GM19438 (cell line): ENCODE results near the gene CFAP99.
A peak's percentile ranks its signal among the peaks of the same experiment; 100 is the strongest.

Experiments used
- ATAC-seq: cut with Tn5 transposase; IDR thresholded peaks from one replicate; pipeline ENCODE4 v1.9.1; 2021; ENCODE audit warnings: low read depth; ENCODE audit not compliant: unreplicated experiment

Gene CFAP99

GRCh38 chr4:2445130-2445529 is 26.4 kb downstream of the CFAP99 start:
- ATAC-seq: no peak

DNA sequence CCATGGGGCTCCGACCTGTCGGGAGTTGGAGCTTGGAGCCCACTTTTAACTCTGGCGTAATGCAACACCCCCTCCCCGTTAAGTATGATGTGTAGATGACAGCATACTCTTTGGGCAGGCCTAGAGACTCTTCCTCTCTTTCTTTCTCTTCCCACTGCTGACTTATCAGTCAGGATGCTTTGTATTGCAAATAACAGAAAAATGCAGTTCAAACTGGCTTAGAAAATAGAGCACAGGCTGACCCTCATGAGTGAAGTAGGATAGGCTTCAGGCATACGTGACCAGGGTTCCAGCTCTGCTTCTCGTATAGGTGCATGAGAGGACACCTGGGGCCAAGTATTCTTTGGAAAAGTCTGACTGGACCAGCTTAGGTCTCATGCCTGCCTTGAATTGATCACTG is 26.8 kb downstream of the CFAP99 start:
- no peak for ATAC-seq

GRCh38 chr4:2446656-2447564 is 28.2 kb downstream of the CFAP99 start:
- ATAC-seq: no peak

DNA sequence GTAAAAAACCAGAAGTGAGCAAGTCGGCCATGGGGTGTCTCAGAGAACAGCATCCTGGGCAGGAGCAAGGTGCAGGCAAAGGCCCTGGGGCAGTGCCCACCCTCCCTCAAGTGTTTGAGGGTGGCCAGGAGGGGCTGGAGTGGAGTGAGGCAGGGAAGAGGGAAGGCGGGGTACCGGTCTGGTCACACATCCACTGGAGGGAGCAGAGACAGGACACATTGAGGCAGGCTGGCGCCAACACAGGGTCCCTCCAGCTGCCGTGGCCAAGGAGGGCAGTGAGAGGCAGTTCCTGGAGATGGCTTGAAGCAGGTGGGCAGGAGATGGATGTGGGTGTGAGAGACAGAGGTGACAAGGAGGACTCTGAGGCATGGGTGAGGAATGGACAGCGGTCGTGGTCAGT is 29.8 kb downstream of the CFAP99 start:
- ATAC-seq: no peak

- ATAC-seq: no peak
Observed at GRCh38 chr4:2449051-2449450, 30.3 kb downstream of the CFAP99 start.

DNA sequence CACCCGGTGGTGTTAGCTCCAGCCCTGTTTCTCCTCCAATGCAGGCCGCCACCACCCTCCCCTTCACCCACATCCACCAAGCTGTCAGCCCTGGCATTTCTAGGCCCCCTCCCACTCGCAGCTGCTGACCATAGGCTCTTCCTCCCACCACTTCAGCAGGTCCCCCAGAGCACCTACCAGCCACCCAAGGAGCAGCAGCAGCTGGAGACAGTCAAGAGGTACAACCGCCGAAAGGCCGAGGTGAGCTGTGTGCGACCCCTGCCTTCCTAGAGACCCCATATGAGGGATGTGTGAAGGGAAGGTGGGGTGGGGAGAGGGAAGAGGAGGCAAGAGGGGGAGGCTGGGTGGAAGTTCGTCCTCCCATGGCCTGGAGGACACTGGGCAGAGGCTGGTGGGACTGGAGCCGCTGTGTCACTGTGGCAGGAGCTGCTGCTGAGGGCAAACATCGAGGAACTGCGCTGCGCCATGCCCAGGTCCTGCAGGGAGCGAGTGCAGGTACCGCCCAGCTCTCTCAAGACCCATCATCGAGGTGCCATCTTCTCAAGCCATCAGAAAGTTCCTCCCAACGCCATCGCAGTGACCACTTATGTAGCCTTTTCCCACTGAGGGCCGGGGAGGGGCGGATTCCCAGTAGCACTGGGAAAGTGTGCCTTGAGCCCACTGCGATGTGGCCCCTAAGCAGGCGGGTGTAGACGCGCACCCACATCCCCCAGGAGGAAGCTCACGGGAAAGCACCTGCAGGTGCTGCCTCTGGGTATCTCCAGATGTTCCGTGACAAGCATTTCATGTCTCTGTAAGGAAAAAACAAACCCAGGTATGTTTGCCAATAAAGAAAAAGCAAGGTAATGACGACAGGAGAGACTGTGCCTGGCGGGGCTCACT is 31.0 kb downstream of the CFAP99 start:
- ATAC-seq: no peak

GRCh38 chr4:2450394-2451035 is 31.8 kb downstream of the CFAP99 start:
- no peak for ATAC-seq

DNA sequence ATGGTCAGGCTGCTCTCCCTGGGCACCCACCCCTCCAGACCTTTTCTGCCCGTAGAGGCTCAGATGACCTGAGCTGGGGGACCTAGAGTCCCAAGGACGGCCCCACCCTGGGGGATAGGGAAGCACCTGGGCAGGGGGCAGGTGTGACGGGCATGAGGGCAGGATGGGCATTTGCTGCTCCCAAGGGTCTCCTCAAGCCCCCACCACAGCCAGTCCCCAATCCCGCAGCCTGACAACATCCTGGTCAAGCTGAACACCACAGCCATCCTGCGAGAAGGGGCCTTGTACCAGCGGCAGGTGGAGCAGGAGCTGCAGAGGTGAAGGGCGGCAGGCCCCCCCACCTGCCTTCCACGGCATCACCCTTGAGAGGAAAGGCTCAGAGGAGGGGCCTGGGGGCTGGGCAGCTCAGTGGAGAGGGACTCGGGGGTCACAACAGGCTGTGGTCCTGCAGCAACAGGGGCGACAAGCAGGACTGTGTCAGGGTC is 32.3 kb downstream of the CFAP99 start:
- no peak for ATAC-seq

DNA sequence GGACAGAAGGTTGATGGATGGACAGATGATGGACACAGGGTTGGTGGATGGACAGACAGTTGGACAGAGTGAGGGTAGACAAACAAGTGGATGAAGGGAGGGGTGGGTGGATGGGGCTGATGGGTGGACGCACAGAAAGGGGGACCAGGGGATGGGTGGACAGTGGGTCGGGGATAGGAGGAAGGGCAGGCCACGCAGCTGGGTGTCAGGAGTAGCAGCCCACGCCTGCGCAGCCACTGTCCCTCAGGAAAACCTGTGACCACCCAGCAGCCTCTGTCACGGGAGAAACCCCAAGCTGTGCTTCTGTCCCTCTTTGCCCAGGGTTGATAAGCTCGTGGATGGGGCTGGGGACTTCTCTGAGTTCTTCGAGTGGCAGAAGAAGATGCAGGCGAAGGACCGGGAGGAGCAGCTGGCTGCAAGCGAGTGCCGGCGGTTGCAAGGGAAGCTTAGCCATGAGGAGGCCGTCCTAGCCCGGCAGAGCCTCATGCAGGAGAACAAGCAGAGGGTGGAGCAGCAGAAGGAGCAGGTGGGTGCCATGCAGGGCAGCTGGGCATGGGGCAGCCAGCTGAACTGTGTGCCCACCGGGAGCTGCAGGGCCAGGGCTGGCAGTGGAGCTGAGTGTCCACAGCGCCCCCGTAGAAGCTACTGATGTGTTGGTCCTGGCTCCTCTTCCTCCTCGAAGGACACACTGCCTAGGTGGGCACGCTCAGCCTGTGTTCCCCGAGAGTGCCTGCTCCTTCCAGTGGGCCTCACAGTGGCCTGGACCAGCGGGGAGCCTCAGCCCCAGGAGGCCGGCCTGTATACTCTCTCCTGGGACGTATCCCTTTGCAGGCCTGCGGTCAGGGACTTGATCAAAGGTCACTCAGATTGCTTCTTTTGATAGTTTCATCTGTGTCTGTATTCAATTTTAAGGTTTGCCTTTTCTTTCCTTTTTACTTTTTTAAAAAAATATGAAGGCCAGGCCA is 33.3 kb downstream of the CFAP99 start:
- ATAC-seq: no peak

- no peak for ATAC-seq
Observed at GRCh38 chr4:2457481-2458295, 38.9 kb downstream of the CFAP99 start.

DNA sequence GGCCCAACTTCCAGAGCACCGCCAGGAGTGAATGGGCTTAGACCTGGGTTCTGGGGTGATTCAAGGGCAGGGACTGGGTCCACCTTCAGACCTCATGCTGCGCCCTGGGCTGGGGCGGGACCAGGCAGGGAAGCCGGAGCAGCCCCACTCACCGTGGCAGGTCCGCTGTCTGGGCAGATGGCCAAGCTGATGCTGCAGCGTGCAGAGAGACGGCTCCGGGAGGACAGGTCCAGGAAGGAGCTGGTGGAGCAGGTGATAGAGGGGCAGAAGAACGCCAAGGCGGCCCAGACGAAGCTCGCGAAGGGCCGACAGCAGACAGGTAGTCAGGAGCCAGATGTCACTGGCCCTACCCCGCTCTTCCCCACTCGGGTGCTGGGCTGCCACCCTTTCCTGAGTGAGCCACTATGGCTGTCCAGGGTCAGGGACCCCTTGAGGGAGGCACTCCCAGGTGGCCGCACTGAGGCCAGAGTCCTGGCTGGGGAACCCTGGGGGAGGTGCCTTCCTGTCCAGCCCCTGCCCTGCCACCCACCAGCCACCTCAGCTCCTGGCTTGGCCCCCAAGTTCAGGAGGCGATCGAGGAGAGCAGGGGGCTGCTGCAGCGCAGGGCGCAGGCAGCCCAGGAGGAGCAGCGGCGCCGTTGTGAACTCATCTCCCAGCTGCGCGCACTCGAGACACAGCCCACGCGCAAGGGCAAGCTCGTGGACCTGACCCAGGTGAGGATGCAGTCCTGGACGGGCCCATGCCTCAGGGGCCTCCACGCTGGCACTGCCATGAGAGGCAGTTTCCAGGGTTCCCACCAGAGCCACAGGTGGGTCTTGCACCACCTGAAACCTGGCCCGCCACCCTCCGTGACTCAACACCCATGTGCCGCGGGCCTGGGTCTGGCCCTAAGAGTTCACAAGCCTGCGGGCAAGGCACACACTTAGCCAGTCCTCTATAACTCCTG is 40.1 kb downstream of the CFAP99 start:
- no peak for ATAC-seq

DNA sequence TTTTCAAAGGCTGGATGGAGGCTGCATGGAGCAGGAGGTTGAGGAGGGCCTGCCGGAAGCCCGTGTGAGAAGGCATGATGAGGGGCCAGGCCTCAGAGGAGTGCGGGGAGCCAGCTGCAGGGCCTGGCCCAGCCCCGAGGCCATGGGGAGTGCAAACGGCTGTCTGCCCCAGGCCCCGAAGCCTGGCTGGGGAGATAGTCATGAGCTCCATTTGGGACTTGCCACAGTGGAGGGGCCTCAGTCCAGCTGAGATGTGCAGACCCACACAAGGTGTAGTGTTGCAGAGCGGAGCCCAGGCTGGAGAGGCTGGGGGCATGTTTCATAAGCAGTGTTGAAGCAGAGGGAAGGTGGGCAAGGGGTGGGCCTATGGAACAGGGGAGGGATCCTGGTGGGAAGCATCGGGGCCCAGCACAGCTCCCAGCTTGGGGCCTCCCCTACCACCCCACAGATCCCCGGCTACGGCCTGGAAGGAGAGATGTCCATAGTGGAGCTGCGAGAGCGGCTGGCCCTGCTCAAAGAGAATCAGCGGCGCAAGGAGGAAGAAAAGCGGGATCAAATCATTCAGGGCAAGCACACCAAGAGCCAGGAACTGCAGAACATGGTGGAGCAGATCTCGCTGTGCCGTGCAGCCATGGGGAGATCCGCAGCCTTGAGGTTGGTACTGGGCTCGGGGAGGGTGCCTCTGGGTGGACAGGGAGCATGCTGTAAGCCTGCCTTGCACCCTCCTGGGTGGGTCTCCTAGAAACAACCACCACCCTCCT is 41.0 kb downstream of the CFAP99 start:
- ATAC-seq: no peak

DNA sequence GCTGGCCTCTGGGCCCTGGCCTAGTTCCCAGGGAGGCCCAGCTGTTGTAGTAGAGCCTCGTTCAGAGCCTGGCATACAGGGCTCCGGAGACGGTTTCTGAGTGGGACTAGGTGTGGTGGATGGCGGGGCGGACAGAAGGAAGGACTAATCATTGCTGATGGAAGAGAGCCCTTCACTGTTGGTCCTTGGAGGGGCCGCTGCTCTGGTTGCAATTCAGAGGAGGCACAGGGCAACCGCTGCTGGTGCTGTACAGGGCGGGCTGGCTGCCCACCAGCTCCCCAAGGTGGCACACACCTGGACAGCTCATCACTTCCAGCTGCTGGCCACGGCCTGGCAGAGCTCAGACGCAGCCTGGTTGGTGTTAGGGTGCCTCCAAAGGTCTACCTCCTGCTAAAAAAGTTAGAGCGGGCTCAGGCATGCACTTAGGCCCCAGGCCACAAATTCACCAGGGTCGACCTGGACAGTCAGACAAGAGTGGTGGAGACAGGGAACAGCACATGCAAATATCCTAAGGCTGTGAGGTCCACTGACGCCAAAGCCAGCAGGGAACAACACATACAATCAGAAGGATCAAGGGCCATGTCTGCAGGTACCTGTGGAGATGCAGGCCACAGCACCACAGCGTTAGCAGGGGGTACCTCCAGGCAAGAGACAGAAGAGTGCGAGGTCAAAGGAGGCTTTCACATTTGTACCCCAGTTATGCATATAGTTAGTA is 42.6 kb downstream of the CFAP99 start:
- no peak for ATAC-seq

- ATAC-seq: peak; percentile 87
Observed at GRCh38 chr4:2462218-2462991, 43.6 kb downstream of the CFAP99 start.

- no peak for ATAC-seq
Observed at GRCh38 chr4:2462992-2463762, 44.4 kb downstream of the CFAP99 start.
